Hepatocyte (in vitro differentiated cells): Measurements from ENCODE around the gene PHACTR1. TPM values are rescaled to one million over a fixed set of nuclear protein-coding genes. Genes with fewer than 3 reads are reported as not detected.

Experiments
- DNase-seq: peaks from one replicate; pipeline ENCODE4 v3.0.0-alpha.2; 2016; ENCODE audit warnings: low spot score
- H2AFZ ChIP-seq: fragments of 200-600 bp; sonication (generic); 2 replicates; pipeline ENCODE4 v1.6.0; 2016; ENCODE audit warnings: antibody characterized with exemption, mild to moderate bottlenecking
- H3K27ac ChIP-seq: fragments of 200-600 bp; sonication (generic); 2 replicates; pipeline ENCODE4 v1.5.1; 2016; ENCODE audit warnings: mild to moderate bottlenecking
- H3K27me3 ChIP-seq: fragments of 200-600 bp; sonication (generic); 2 replicates; pipeline ENCODE4 v1.6.1; 2016
- H3K36me3 ChIP-seq: fragments of 200-600 bp; sonication (generic); replicated peaks from 2 replicates; pipeline ENCODE4 v1.5.1; 2016; ENCODE audit warnings: low read depth; ENCODE audit not compliant: insufficient read depth
- H3K4me1 ChIP-seq: fragments of 200-600 bp; sonication (generic); 2 replicates; pipeline ENCODE4 v1.5.1; 2016; ENCODE audit warnings: mild to moderate bottlenecking, moderate library complexity; ENCODE audit not compliant: insufficient read depth
- H3K4me2 ChIP-seq: fragments of 200-600 bp; sonication (generic); 2 replicates; pipeline ENCODE4 v1.6.0; 2016
- H3K4me3 ChIP-seq: fragments of 200-600 bp; sonication (generic); 2 replicates; pipeline ENCODE4 v1.5.1; 2016; ENCODE audit warnings: mild to moderate bottlenecking
- H3K79me2 ChIP-seq: fragments of 200-600 bp; sonication (generic); 2 replicates; pipeline ENCODE4 v1.6.0; 2017; ENCODE audit warnings: mild to moderate bottlenecking
- H3K9me2 ChIP-seq: fragments of 200-600 bp; sonication (generic); replicated peaks from 2 replicates; pipeline ENCODE4 v1.6.0; 2017; ENCODE audit warnings: mild to moderate bottlenecking; ENCODE audit not compliant: insufficient read depth
- H3K9me3 ChIP-seq: fragments of 200-600 bp; sonication (generic); 2 replicates; pipeline ENCODE4 v1.5.1; 2016; ENCODE audit warnings: low read depth, mild to moderate bottlenecking
- H4K20me1 ChIP-seq: fragments of 200-600 bp; sonication (generic); 2 replicates; pipeline ENCODE4 v1.6.0; 2016; ENCODE audit warnings: mild to moderate bottlenecking; ENCODE audit not compliant: insufficient read depth, poor library complexity, severe bottlenecking
- EZH2 ChIP-seq: fragments of 200-600 bp; sonication (generic); IDR thresholded peaks from 2 replicates; pipeline ENCODE4 v1.6.1; 2016; ENCODE audit warnings: antibody characterized with exemption, mild to moderate bottlenecking, borderline replicate concordance
- EZH2phosphoT487 ChIP-seq: fragments of 200-600 bp; sonication (generic); IDR thresholded peaks from one replicate; pipeline ENCODE4 v1.6.1; 2018; ENCODE audit warnings: antibody characterized with exemption, mild to moderate bottlenecking, low read depth, moderate library complexity; ENCODE audit not compliant: unreplicated experiment, severe bottlenecking
- WGBS: methylation state at CpG from one replicate; pipeline ENCODE4 v1.1.6; 2016; ENCODE audit warnings: low lambda C conversion rate; ENCODE audit errors: missing lambda C conversion rate; 5-methylcytosine and 5-hydroxymethylcytosine counted together
- polyA plus RNA-seq: library from polyadenylated mRNA; unstranded; fragments of >200 nt; fragmentation: Nextera tagmentation; extraction: Ambion mirVana; gene quantifications from 2 replicates; pipeline ENCODE4 v1.2.1, GENCODE V29; 2016
- total RNA-seq: library from RNA; depleted of rRNA; stranded (reverse); fragments of >200 nt; gene quantifications from 2 replicates; pipeline ENCODE4 v1.2.3, GENCODE V29; 2014
- TF ChIP-seq, protein P1 (sequence below): fragments of 200-600 bp; sonication (generic); IDR thresholded peaks from 2 replicates; pipeline ENCODE4 v1.5.1; 2016; ENCODE audit warnings: antibody characterized with exemption, mild to moderate bottlenecking; ENCODE audit not compliant: poor library complexity

PHACTR1 gene
- total and polyA plus RNA-seq, 2 experiments from 2014 or later, result 3.0 to 4.3 TPM

- no peaks in the 10 kb centered on the region for H3K4me1 ChIP-seq
- no peaks in the 10 kb centered on the region for H3K36me3 ChIP-seq
- H3K9me3 ChIP-seq, result no peaks in the 10 kb centered on the region
- DNase-seq, result no peak
- no peak overlapping the region for H3K27ac ChIP-seq
- H3K27me3 ChIP-seq, result no peaks in the 10 kb centered on the region
- TF ChIP-seq, protein P1, sequence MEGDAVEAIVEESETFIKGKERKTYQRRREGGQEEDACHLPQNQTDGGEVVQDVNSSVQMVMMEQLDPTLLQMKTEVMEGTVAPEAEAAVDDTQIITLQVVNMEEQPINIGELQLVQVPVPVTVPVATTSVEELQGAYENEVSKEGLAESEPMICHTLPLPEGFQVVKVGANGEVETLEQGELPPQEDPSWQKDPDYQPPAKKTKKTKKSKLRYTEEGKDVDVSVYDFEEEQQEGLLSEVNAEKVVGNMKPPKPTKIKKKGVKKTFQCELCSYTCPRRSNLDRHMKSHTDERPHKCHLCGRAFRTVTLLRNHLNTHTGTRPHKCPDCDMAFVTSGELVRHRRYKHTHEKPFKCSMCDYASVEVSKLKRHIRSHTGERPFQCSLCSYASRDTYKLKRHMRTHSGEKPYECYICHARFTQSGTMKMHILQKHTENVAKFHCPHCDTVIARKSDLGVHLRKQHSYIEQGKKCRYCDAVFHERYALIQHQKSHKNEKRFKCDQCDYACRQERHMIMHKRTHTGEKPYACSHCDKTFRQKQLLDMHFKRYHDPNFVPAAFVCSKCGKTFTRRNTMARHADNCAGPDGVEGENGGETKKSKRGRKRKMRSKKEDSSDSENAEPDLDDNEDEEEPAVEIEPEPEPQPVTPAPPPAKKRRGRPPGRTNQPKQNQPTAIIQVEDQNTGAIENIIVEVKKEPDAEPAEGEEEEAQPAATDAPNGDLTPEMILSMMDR, result no peak
- no peak for TF ChIP-seq EZH2phosphoT487
- TF ChIP-seq EZH2, result no peak
- no peak overlapping the region for H2AFZ ChIP-seq
- H3K79me2 ChIP-seq, result no peaks in the 10 kb centered on the region
- WGBS, result 39% methylated on average over 3 of the region's 3 CpGs
- H3K9me2 ChIP-seq, result no peaks in the 10 kb centered on the region
- no peak overlapping the region for H3K4me2 ChIP-seq
- no peaks in the 10 kb centered on the region for H4K20me1 ChIP-seq
- no peak overlapping the region for H3K4me3 ChIP-seq
These were observed 360.0 kb downstream of the PHACTR1 start for GRCh38 chr6:13076575-13076974.

DNA sequence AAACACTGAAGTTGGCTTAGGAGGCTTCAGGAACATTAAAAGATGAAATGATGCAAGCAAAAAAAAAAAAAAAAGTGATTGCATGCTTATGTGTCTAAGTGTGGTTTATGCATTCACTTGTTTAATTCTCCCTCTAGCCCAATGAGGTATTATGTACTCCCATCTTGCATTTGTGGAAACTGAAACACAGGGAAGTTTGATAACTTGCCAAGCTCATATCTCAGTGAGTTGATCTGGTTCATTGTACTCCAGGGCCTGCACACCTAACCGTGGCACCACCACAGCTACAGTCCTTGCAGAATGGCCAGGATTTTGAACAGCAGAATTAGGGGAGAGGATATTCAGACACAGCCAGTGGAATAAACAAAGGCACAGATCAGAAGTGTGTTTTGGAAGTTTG is 360.6 kb downstream of the PHACTR1 start:
- 90% methylated on average over 1 of the region's 1 CpG for WGBS
- Histone ChIP-seq H3K4me2 (no peak overlapping the region), H3K27ac (no peak overlapping the region), H4K20me1 (no peaks in the 10 kb centered on the region), H3K4me3 (no peak overlapping the region), H3K9me3 (no peaks in the 10 kb centered on the region), H3K9me2 (no peaks in the 10 kb centered on the region), H3K36me3 (no peaks in the 10 kb centered on the region), H3K4me1 (no peaks in the 10 kb centered on the region), H2AFZ (no peak overlapping the region), H3K27me3 (no peaks in the 10 kb centered on the region), H3K79me2 (no peaks in the 10 kb centered on the region)
- TF ChIP-seq, protein P1, result no peak
- TF ChIP-seq EZH2, result no peak
- TF ChIP-seq EZH2phosphoT487, result no peak
- DNase-seq, result no peak

DNA sequence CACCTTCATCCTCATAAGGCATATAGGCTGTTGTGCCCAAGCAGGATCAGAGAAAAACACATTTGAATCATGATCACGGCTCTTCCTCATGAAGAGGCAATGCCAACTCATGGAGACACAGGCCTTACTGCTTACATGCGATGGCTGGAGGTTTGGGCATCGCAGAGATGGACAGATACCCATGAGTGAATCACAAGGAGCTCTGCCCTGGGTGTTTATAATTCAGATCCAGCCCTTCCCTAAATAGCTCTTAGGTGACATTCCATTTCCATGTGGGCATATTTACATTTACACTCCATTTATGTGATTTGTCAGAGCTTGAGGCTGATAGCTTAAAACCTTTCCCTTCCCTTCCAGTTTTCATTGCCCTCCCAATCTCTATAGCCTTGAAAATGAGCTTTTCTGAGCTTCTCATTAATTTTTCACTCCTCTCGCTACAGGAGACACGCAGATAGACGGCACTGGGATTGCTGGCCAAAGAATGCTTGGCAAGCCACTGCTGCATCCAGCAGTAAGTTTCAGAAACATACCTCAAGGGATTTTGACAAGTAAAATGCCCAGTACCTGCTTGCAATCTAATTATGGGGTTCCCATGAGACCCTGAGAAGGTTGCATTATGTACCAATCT is 362.6 kb downstream of the PHACTR1 start:
- Histone ChIP-seq H3K36me3 (no peaks in the 10 kb centered on the region), H3K4me1 (no peaks in the 10 kb centered on the region), H3K27ac (no peak overlapping the region), H3K4me2 (no peak overlapping the region), H3K4me3 (no peak overlapping the region), H3K9me2 (no peaks in the 10 kb centered on the region), H2AFZ (no peak overlapping the region), H3K79me2 (no peaks in the 10 kb centered on the region), H3K9me3 (no peaks in the 10 kb centered on the region), H4K20me1 (no peaks in the 10 kb centered on the region), H3K27me3 (no peaks in the 10 kb centered on the region)
- TF ChIP-seq EZH2, result no peak
- no peak for TF ChIP-seq EZH2phosphoT487
- TF ChIP-seq, protein P1, result no peak
- WGBS, result 89% methylated on average over 6 of the region's 6 CpGs
- DNase-seq, result no peak
